ENCODE data around the gene SMYD3.

DNA sequence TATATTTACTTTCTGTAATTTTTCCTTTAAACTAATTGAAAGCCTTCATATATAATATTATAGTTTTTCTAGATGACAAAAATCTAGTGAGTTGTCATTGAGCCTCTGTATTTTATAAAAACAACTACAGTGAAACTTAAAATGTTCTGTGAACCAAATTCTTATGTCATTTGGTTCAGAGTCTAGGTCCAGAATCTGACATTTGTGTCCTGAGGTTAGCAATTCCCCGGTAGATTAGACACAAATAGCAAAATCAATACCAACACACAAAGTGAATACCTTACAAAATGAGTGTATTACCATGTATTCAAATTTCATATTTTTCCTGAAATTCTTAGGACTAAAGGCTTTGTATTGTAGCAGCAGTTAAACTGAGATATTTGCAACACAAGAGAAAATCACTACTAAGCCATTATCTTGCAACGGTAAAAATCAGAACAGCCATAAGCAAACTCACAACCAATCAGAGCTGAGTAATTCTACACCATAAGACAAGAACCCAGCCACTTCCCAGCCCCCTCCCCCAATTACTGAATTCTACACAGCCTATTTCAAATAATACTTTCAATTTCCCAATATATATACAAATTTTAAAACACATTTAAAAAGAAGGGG is 573.5 kb downstream of the SMYD3 start:
- TF ChIP-seq, protein P1, sequence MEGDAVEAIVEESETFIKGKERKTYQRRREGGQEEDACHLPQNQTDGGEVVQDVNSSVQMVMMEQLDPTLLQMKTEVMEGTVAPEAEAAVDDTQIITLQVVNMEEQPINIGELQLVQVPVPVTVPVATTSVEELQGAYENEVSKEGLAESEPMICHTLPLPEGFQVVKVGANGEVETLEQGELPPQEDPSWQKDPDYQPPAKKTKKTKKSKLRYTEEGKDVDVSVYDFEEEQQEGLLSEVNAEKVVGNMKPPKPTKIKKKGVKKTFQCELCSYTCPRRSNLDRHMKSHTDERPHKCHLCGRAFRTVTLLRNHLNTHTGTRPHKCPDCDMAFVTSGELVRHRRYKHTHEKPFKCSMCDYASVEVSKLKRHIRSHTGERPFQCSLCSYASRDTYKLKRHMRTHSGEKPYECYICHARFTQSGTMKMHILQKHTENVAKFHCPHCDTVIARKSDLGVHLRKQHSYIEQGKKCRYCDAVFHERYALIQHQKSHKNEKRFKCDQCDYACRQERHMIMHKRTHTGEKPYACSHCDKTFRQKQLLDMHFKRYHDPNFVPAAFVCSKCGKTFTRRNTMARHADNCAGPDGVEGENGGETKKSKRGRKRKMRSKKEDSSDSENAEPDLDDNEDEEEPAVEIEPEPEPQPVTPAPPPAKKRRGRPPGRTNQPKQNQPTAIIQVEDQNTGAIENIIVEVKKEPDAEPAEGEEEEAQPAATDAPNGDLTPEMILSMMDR (IDR thresholded peaks at IDR 0.05): no peak
- no peak for TF ChIP-seq POLR2A (IDR thresholded peaks at IDR 0.05)
